ENCODE data around the gene ITGB3. TPM values are rescaled to one million over a fixed set of nuclear protein-coding genes. Genes with fewer than 3 reads are reported as not detected.

ITGB3 gene
- total RNA-seq, 2 donors from 2014 or later = 3.2 to 11.9 TPM

Other genes with a start within 250 kb of the ITGB3 start
- gene CDC27, start 64.5 kb upstream of the ITGB3 start, total RNA-seq = 10 to 100 TPM; 45.6 to 54.1 TPM
- not detected for gene MYL4, start 44.5 kb upstream of the ITGB3 start, total RNA-seq
- 1 to 10 TPM; 3.2 to 4.0 TPM for gene EFCAB13, start 70.1 kb downstream of the ITGB3 start, total RNA-seq